ENCODE data around the gene ZNF143. TPM values are rescaled to one million over a fixed set of nuclear protein-coding genes. Genes with fewer than 3 reads are reported as not detected.

ZNF143 gene
- total and polyA plus RNA-seq, 10 of the 15 experiments (the other 5 are each of a cell fraction or from before 2014, with no cell fraction given), result 13.6 to 48.7 (median 19.4) TPM

DNA sequence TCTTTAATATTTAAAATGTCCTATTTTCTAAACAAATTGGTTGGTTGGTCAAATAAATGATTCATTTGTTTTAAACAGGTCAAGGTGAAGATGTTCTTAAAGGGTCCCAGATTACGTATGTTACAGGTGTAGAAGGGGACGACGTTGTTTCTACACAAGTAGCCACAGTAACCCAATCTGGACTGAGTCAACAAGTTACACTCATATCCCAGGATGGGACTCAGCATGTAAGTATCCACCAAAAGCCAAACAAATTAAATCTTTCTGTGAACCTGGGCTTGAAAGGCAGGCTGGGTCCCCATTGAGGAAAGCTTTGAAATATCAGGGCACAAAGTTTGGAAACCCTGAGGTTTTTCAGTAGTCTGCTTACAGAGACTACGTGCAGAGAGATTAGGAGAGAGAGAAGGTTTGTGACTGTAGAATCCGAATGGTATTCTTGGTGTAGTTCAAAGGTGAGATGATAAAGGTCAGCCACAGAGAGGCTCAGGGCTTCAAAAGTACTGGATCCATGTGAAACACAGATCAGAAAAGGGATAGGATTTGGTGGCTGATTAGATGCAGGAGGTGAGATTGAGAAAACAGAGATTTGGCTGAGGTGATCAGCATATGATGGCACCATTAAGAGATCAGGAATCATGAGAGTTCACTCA is 51.7 kb downstream of the ZNF143 start:
- Histone ChIP-seq H3K4me2 (ENCODE audit: control insufficient read depth, insufficient read depth) (no peak overlapping the region), H3K4me1 (ENCODE audit: control insufficient read depth, insufficient read depth, low read length) (peaks cover 4% of the 10 kb centered on the region), H4K20me1 (ENCODE audit: control insufficient read depth, insufficient read depth) (peaks cover 2% of the 10 kb centered on the region; the same call in 1 of the 2 replicates), H3K36me3 (ENCODE audit: control insufficient read depth in 2 of 2, insufficient read depth in 2 of 2, low read length in 1 of 2) (peaks cover 8 to 37% of the 10 kb centered on the region in 2 experiments), H3K79me2 (ENCODE audit: control insufficient read depth, insufficient read depth, low read length) (no peaks in the 10 kb centered on the region), H3K27ac (ENCODE audit: control insufficient read depth, insufficient read depth) (no peak overlapping the region), H2AFZ (ENCODE audit: control insufficient read depth, low read depth, low read length) (no peak overlapping the region), H3K9me3 (replicated peaks; ENCODE audit: control insufficient read depth, insufficient read depth, low read length) (no peaks in the 10 kb centered on the region), H3K9ac (ENCODE audit: control insufficient read depth, insufficient read depth, low read length) (no peak overlapping the region), H3K4me3 (no peak overlapping the region), H3K27me3 (replicated peaks in 1 of 2; ENCODE audit: control insufficient read depth in 2 of 2, insufficient read depth in 2 of 2, low read length in 1 of 2) (no peaks in the 10 kb centered on the region)
- intact Hi-C loops (cut with micrococcal nuclease; ENCODE audit: unreplicated experiment), result no loop called here
- TF ChIP-seq SIN3A (IDR thresholded peaks at IDR 0.05; ENCODE audit: low read depth, low read length) (no peak), ZNF207 (IDR thresholded peaks at IDR 0.05; ENCODE audit: borderline replicate concordance) (no peak), KDM1A (IDR thresholded peaks at IDR 0.05; ENCODE audit: borderline replicate concordance) (no peak), POLR2AphosphoS5 (IDR thresholded peaks at IDR 0.05; ENCODE audit: low read length) (no peak), TBL1XR1 (IDR thresholded peaks at IDR 0.05; ENCODE audit: low read depth, low read length) (no peak), SMARCA5 (IDR thresholded peaks at IDR 0.05) (no peak), GATAD2B (conservative IDR thresholded peaks at IDR 0.05; ENCODE audit: low read depth) (no peak), SKIL (IDR thresholded peaks at IDR 0.05; ENCODE audit: low read depth, poor library complexity, severe bottlenecking) (no peak), SP1 (IDR thresholded peaks at IDR 0.05; ENCODE audit: low read depth, low read length) (no peak), CHD1 (IDR thresholded peaks at IDR 0.05; ENCODE audit: low read depth, low read length) (no peak), RELB (IDR thresholded peaks at IDR 0.05; ENCODE audit: low read depth) (no peak), CBX3 (IDR thresholded peaks at IDR 0.05; ENCODE audit: borderline replicate concordance, low read depth) (no peak), CUX1 (IDR thresholded peaks at IDR 0.05; ENCODE audit: insufficient replicate concordance, low read depth, low read length) (no peak)
- TF ChIP-seq, protein P1, sequence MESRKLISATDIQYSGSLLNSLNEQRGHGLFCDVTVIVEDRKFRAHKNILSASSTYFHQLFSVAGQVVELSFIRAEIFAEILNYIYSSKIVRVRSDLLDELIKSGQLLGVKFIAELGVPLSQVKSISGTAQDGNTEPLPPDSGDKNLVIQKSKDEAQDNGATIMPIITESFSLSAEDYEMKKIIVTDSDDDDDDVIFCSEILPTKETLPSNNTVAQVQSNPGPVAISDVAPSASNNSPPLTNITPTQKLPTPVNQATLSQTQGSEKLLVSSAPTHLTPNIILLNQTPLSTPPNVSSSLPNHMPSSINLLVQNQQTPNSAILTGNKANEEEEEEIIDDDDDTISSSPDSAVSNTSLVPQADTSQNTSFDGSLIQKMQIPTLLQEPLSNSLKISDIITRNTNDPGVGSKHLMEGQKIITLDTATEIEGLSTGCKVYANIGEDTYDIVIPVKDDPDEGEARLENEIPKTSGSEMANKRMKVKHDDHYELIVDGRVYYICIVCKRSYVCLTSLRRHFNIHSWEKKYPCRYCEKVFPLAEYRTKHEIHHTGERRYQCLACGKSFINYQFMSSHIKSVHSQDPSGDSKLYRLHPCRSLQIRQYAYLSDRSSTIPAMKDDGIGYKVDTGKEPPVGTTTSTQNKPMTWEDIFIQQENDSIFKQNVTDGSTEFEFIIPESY (IDR thresholded peaks at IDR 0.05), result no peak
- WGBS (ENCODE audit: insufficient coverage, insufficient replicate concordance, low lambda C conversion rate, missing lambda C conversion rate), result 97% methylated on average over 5 of the region's 5 CpGs
- DNase-seq (ENCODE audit: low read depth, low spot score) (no peak), FAIRE-seq (no peak), ATAC-seq (no peak)
- SMC1A ChIA-PET (ENCODE audit: uncharacterized antibody, unreplicated experiment), result no interaction called here
- BruUV-seq (replicated peaks), result no TSS peak
- CTCF ChIA-PET, result interaction anchor here (1.7 kb wide), 1 partner anchor 23 kb away, joined by 6 read pairs; no protein-coding TSS in a partner anchor
- POLR2A ChIA-PET, result no interaction called here
- RAD21 ChIA-PET (ENCODE audit: unreplicated experiment), result no interaction called here
- in situ Hi-C loops (cut with MboI), result no loop called here
